Effector CD4-positive, alpha-beta T cell (primary cell): ENCODE measurements around the gene GABBR2.

Experiments used
- DNase-seq: peaks from one replicate; pipeline ENCODE4 v3.0.0-alpha.2; 2020

Gene GABBR2

GRCh38 chr9:98625728-98626127, 83.0 kb downstream of the GABBR2 start:
- DNase-seq = no peak

GRCh38 chr9:98619788-98620187, 88.9 kb downstream of the GABBR2 start:
- no peak for DNase-seq

GRCh38 chr9:98615633-98616032, 93.1 kb downstream of the GABBR2 start:
- DNase-seq = no peak

GRCh38 chr9:98614941-98615340, 93.8 kb downstream of the GABBR2 start:
- DNase-seq = no peak

GRCh38 chr9:98612061-98612752, 96.5 kb downstream of the GABBR2 start:
- no peak for DNase-seq

- DNase-seq = no peak
Observed at GRCh38 chr9:98611319-98611718, 97.4 kb downstream of the GABBR2 start.

GRCh38 chr9:98610711-98611110, 98.0 kb downstream of the GABBR2 start:
- no peak for DNase-seq

- no peak for DNase-seq
Observed at GRCh38 chr9:98610211-98610610, 98.5 kb downstream of the GABBR2 start.

- DNase-seq = no peak
Observed at GRCh38 chr9:98609646-98610045, 99.1 kb downstream of the GABBR2 start.

- DNase-seq = no peak
Observed at GRCh38 chr9:98607787-98608186, 100.9 kb downstream of the GABBR2 start.

GRCh38 chr9:98607152-98607551, 101.6 kb downstream of the GABBR2 start:
- no peak for DNase-seq

GRCh38 chr9:98606730-98607129, 102.0 kb downstream of the GABBR2 start:
- DNase-seq = no peak

GRCh38 chr9:98605116-98605515, 103.6 kb downstream of the GABBR2 start:
- DNase-seq = no peak

- no peak for DNase-seq
Observed at GRCh38 chr9:98603821-98604383, 104.8 kb downstream of the GABBR2 start.

GRCh38 chr9:98602839-98603500, 105.8 kb downstream of the GABBR2 start:
- no peak for DNase-seq

GRCh38 chr9:98600631-98601030, 108.1 kb downstream of the GABBR2 start:
- no peak for DNase-seq

GRCh38 chr9:98599566-98600216, 109.0 kb downstream of the GABBR2 start:
- DNase-seq = no peak

- DNase-seq = no peak
Observed at GRCh38 chr9:98598861-98599260, 109.9 kb downstream of the GABBR2 start.

- no peak for DNase-seq
Observed at GRCh38 chr9:98597236-98597771, 111.4 kb downstream of the GABBR2 start.

- no peak for DNase-seq
Observed at GRCh38 chr9:98596486-98596885, 112.2 kb downstream of the GABBR2 start.

GRCh38 chr9:98594546-98595160, 114.1 kb downstream of the GABBR2 start:
- no peak for DNase-seq

- no peak for DNase-seq
Observed at GRCh38 chr9:98593354-98594253, 115.1 kb downstream of the GABBR2 start.
